Measurements from ENCODE around the gene ISM1.

The ISM1 gene

DNA sequence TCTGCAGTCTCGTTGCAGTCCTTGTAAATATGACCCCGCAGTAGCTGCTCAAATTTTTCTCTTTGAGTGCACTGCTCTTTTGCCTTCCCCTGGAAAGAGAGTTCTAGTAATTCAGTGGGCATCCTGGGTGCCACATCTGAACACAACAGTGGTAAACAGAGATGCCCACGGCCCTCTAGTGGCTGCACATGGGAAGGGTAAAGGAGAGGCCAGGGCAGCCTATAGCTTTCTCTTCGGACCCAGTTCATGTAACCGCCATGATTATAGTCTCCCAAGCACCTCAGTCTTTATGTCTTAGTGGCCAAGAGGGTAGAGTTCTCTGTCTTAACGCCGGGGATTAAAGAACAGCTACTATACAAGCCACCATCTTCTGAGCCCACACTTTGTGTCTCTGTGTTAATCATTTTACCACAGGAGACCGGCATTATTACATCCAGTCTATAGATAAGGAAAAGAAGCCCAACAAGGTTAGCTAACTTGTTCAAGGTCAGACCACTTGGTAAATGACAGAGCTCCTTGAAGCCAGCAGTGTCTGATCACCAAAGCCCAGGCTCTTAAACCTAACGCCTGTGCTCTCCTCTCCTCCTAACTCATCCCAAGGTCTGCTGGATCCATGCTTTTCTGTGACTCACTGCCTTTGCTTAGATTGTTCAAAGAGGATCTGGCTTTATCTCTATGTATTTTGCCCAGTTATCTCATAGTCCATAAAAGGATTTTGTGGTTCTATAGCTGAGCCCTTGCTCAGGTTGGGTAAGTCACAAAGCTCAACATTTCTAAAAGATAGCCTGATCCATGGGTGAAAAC lies 81.8 kb downstream of the ISM1 start:
- peak in 1 of 3 experiments; percentile 13 for DNase-seq (ENCODE audit: low read depth in 2 of 3, low spot score in 2 of 3)

DNA sequence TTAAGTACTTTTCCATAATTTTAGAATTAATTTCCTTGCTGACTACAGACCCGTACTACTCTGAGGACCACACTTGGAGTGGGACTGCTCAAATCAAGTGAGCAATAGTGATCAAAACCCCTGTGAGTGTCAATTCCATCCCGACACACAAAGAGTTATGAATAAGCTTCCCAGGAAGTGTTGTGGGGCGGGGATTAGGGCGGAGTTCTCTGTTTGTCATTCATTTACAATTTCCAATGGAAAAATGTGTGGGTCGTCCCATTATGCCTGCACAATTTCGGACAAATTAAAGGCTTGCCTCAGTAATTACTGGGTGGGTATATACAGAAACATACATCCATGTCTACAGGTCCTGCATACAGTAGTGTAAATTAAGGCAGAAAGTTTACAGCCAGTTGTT lies 84.2 kb downstream of the ISM1 start:
- no peak for DNase-seq (ENCODE audit: low read depth in 2 of 3, low spot score in 2 of 3)

DNA sequence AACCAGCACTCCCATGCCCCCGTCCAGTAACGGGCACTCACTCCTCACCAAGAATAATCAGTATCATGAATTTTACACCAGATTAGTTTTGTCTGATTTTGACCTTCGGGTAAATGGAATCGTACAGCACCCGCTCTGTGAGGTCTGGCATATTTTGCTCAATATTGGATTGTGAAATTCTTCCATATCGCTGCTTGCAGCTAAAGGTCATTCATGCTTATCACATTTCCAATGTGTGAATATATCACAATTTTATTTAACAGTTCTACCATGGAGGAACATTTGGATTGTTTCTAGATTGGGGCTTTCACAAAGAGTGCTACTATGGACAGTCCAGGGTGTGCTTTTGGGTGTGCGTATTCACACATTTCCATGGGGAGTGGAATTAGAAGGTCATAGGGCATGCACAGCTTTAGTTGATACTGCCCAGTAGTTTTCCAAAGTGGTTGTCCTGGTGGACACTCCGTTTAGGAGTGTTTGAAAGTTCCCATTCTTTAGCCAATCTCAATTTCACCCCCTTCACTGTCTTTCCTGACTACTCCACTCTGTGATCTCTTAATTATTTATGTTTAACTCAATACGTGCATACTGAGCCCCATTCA lies 86.6 kb downstream of the ISM1 start:
- DNase-seq (ENCODE audit: low read depth in 2 of 3, low spot score in 2 of 3): no peak

DNA sequence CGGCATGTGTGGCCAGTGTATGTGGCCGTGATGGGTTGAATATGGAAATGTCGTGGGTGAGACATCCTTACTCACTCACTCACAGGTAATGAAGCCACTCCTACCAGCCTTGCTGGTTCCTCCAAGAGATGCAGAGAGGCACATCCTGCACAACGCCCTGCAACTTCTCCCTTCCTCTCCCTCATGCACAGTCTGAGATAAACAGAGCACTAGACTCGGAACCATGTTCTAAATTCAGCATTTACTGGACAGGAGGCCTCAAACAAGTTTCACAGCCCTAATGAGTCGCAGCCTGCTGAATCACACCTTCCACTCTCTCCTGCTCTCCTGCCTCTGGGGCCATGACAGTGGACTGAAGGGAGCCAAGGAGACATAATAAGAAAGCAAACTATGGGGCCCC lies 91.2 kb downstream of the ISM1 start:
- peak in 1 of 3 experiments; percentile 5 for DNase-seq (ENCODE audit: low read depth in 2 of 3, low spot score in 2 of 3)

DNA sequence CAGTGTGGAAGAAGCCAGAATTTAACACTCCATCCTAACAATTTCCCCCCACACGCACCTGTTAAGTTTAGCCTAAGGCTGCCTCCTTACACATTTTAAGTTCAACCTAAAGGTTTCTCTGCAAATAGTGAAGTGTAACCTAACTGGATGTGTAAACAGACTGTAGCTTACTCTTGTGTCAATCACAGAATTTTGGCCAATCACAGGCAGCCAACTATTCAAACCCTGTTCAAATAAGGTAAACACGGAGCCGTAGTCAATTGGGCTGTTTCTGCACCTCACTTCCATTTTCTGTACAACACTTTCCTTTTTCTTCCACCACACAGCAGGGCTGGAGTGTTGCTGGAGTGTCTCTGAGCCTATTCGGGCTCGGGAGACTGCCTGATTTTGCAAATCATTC lies 92.1 kb downstream of the ISM1 start:
- no peak for DNase-seq (ENCODE audit: low read depth in 2 of 3, low spot score in 2 of 3)

DNA sequence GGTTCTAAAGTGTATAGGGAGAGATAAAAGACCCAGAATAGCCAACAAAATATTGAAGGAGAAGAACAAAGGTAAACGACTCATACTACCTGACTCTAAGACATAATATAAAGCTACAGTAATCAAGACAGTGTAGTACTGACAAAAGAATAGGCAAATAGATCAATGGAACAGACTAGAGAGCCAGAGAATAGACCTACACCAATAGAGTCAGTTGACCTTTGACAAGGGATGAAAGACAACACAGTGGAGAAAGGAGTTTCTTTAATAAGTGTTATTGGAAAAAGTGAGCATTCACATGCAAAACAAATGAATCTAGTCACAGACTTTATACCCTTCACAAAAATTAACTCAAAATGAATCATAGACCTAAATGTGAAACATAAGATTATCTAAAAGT lies 96.4 kb downstream of the ISM1 start:
- DNase-seq (ENCODE audit: low read depth in 2 of 3, low spot score in 2 of 3): no peak

DNA sequence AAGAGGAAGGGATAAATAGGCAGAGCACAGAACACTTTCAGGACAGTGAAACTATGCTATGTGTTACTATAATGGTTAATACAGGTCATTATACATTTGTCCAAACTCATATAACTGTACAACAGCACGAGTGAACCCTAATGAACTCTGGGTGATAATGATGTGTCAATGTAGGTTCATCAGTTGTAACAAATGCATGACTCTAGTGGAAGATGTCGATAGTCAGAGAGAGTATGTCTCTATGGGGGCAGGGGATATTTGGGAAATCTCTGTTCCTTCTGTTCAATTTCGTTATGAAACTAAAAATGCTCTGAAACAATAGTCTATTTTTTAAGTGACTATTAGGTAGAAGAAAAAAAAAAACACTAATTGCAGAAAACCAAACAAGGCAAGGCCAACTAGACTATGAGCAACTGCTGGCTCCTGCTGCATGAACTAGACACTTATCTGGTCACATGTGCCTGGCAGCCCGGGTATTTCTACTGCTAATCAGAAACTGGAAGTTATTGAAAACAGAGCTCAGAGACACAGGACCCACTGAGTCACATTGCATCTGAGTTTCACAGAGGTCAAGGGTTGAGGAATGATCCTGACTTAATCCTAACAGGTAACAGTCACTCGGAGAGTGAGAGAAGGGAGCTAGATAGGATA lies 97.9 kb downstream of the ISM1 start:
- DNase-seq (ENCODE audit: low read depth in 2 of 3, low spot score in 2 of 3): no peak

DNA sequence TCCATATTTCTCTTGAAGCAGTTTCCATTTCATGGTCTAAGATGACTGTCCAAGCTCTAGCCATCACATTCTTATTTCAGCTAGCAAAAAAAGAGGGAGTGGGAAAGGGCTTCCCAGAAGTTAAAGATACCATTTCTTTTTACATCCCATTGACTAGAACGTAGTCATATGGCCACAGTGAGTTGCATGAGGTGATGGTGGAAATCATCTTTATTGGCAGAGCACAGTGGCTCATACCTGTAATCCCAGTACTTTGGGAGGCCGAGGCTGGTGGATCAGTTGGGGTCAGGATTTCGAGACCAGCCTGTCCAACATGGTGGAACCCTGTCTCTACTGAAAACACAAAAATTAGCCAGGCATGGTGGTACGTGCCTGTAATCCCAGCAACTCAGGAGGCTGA lies 99.6 kb downstream of the ISM1 start:
- no peak for DNase-seq (ENCODE audit: low read depth in 2 of 3, low spot score in 2 of 3)

DNA sequence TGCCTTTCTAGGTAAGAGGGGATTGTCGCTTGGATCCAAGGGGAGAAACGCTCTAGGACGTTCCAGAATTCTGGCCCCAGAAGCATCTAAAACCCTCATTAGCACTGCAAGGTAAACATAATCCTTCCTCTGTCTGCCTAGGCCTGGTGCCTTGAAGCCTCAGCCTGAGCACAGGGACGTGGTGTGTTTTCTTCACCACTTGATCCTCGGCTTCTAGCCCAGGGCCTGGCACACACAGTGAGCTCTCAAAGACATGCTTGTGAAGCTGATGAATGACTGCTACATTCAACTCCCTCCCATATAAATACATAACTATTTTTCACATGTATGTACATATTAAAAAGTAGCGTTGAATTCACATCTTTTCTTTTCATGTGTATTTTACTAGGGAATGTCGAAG lies 100.3 kb downstream of the ISM1 start:
- no peak for DNase-seq (ENCODE audit: low read depth in 2 of 3, low spot score in 2 of 3)

DNA sequence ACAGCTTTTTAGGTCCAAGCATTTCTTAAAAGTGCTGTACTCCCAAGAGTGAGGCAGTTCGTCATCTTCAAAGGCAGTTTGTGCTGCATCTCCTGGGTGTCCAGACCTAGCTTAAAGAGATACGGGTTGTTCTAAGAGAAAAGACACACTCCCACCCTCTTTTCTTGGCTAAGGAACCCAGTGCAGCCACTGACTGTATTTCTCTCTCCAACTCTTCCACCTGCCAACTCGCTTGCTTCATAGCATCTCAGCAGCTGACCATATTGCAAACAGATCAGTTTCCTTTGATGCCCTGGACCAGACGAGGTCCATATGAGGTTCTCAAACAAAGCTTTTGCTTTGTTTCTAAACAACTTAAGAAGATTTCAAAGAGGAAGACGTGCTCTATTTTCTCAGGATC lies 101.1 kb downstream of the ISM1 start:
- DNase-seq (ENCODE audit: low read depth in 2 of 3, low spot score in 2 of 3): no peak

DNA sequence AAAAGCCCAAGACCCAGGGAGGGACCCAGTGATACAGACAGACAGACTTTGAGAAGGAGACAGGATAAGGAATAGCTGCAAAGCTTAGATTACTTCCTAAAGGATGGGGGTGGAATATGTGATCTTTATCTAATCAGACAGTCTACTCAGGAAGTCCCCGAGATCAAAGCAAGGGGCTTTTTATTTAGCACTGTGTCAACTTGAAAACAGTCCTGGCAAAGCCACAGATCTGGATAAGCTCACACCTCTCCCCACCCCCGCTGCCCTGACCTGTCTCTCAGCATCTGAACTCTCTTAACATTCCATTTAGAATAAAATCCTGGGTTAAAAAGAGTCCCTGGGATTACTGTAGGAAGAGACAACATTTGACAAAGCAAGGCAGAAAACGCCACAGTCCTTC lies 101.5 kb downstream of the ISM1 start:
- DNase-seq (ENCODE audit: low read depth in 2 of 3, low spot score in 2 of 3): no peak

DNA sequence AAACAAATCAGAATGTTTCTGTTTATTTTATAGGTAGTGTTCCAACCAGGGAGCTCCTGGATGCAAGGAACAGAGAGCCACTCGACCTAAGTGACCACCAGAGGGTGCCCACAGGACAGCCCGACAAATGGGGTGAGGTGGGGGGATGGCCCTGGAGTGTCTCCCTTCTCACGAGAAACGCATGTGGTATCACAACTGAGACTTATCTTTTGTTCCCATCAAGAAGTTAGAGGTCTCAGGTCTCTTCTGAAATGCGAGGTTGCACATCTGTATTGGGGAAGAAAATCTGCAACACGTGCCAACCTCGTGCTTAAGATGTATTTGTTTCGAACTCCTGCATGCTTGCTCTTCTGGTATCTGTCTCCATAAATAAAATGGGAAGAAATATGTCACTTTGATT lies 104.0 kb downstream of the ISM1 start:
- no peak for DNase-seq (ENCODE audit: low read depth in 2 of 3, low spot score in 2 of 3)

DNA sequence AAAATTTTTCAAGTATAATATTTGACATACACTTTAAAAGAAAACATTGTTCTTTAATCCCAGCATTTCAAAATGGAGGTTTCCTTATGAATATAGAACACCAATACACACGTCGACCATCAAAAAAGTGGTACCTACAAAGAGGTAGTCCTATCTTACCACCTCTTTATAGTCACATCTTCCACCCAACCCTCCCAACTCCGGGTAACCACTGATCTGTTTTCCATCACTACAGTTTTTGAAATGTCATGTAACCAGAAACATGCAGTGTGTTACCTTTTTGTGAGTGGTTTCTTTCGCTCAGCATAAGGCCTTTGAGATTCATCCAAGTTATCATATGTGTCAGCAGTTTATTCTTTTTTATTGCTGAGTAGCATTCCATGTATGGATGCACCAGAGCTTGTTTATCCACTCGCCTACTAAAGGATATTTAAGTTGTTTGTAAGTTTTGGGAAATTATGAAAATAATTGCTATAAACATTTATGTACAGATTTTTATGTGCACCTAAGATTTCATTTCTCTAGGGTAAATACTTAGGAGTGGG lies 104.8 kb downstream of the ISM1 start:
- DNase-seq (ENCODE audit: low read depth in 2 of 3, low spot score in 2 of 3): no peak

DNA sequence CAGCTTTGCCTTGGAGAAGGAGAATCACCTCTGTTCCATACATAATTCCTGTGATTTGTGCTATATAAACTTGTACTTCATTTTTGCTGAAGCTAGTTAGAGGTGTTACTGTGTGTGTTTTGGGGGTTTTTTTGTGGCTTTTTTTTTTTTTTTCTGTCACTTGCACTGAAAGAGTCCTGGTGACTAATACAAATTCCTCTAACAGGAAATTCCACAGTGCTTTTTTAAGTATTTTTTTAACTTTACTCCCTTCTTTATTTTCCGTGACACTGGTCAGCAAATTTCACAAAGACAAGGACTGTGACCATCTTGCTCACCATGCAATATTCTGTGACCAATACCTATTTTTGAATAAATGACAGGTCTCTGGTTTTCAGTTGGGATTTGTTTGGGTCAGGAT lies 110.5 kb downstream of the ISM1 start:
- DNase-seq (ENCODE audit: low read depth in 2 of 3, low spot score in 2 of 3): no peak

DNA sequence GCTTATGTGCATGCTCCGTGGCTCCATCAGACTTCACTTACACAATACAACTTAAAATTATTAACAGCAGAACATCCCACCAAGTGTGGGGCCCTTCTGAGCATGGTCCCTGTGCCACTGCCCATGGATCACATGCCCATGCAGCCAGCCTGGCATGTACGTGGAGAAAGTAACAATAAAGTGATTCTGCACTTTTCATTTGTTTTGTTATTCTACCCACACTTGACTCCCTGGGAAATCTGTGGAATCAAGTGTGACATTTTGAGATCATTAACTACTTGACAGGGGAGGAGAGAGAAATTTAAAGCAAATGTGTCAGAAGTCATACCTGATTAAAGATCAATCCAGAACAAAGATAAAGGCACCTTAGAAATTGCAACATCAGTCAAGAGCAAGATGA lies 112.0 kb downstream of the ISM1 start:
- no peak for DNase-seq (ENCODE audit: low read depth in 2 of 3, low spot score in 2 of 3)

DNA sequence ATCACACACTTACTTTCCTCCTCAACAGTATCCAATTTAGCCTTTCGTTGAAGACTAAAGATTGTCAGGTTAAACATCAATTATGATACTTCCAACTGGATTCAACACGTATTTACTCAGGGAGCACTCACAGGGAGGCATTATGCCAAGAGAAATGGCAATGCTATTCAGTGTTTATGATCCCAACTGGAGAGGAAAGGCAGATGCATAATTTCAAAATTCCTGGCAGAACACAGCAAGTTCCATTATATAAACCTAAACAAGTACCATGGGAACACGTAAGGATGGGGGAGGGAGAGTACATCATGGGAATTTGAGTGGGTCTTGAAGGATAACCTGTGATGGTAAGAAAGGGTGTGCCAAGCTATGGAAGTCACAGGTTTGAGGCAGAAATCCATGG lies 112.7 kb downstream of the ISM1 start:
- DNase-seq (ENCODE audit: low read depth in 2 of 3, low spot score in 2 of 3): no peak

DNA sequence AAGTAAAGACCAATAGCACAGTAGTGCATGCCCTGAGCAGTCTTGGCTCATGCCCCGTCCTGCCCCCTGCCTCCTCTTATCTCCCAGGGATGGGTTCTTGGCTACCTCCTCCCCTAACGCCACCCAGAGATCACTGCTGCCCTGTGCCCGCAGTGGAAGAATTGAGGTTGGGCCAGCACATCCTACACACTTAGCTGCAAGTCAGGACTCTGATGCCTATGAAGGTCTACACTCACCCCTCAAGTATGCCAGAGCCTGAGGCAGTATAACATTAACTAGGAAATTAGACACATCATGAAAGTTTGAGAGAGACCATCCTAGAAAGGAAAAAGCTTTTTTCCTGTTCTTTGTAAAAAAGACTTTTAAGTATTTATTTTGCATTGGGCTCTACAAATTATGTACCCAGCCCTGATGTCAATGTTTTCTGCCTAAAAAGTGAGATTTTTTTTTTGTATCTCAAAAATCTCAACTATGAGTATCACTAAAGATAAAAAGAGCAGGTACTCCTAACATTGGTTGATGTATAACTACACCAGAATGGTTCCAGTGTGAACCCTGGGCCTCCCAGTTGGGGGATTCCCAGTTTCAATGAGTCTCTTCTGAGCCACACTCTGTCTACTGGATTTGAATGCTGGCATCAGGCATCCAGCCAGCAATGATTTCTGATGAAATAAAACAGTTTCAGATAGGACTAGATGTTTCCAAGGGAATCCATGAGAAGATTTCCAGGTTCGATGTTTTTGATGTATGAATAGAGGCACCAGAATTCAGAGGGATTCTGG lies 115.4 kb downstream of the ISM1 start:
- no peak for DNase-seq (ENCODE audit: low read depth in 2 of 3, low spot score in 2 of 3)

DNA sequence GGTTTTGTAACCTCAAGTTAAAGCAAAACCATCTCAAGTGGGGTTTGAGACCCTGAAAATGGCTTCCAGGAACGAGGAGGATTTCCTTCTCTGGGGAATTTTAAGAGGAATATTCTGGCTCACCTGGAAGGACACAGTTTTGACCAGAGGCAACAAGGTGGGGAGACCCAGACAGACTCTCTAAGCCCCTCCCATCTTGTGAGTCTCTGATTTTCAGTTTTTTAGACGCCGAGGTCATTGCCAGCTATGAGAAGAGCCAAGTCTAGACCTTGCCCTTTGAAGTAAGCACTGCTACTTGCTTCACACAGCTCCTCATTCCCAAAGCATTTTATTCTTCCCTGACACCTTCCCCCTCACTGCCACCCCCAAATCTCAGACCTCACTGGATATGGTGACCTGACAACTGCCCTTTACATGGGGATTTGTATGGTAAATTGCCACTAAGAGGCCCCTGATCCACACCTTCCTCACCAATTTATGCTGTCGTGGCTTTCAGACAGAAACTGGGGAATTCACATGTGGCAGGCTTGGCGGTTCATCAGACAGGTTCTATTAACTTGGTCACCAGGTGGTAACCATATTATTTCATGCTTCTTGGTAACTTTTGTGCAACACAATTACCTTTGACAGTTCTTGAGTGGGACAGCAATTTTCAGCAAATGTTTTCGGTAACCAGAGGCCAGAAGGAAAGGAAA lies 116.2 kb downstream of the ISM1 start:
- no peak for DNase-seq (ENCODE audit: low read depth in 2 of 3, low spot score in 2 of 3)

DNA sequence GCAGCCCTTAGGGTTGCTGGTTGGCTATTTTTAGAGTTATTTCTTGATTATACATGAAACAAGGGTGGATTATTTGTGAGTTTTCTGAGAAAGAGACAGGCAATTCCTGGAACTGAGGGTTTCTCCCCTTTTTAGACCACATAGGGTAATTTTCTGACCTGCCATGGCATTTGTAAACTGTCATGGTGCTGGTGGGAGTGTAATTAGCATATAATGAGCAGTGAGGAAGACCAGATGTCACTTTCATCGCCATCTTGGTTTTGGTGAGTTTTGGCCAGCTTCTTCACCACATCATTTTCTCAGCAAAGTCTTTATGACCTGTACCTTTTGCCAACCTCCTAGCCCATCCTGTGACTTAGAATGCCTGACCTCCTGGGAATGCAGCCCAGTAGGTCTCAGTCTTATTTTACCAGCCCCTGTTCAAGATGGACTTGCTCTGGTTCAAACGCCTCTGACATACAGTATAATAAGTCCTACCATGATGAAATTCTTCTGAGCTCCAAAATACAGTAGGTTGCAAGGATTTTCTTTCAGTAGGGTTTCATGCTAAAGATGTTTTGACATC lies 117.1 kb downstream of the ISM1 start:
- no peak for DNase-seq (ENCODE audit: low read depth in 2 of 3, low spot score in 2 of 3)

DNA sequence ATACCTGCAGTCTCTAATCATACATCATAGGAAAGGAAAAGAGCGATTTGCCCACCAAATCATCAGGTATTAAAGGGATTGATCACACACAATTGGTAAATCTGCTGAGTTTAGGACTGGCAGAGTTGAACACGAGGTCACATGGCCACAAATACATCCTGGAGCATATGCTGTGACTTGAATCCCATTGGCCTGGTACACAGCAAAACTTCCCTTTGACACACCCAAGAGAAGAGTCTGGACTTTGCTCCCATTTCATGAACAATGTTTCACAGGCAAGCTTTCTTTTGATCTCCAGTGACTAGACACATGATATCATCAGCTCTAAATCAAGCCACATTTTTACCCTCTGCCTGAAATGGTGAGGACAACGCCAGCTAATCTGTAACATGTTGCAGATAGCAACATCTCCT lies 117.9 kb downstream of the ISM1 start:
- DNase-seq (ENCODE audit: low read depth in 2 of 3, low spot score in 2 of 3): no peak

DNA sequence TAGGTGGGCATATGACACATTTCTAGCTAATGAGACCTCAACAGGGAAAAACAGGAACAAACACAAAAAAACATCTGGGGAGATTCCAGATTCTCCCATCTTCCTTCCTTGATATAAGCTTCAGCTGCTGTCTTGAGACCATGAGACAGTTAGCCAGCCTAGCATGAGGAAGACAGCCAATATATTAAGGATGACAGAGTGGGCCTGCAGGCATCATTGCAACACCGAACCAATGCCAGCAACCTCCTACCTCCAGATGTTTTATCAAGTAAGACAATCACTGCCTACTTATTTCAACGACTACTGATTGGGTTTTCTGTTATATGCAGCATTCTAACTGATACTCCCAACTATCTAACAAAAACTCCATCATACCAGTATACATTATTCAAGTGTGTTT lies 119.0 kb downstream of the ISM1 start:
- no peak for DNase-seq (ENCODE audit: low read depth in 2 of 3, low spot score in 2 of 3)
